Aorta (tissue), 5 donors: ENCODE results near the gene LCE1F. TPM values are rescaled to one million over a fixed set of nuclear protein-coding genes. Genes with fewer than 3 reads are reported as not detected.

Source experiments
- ATAC-seq: fragments of 200-7000 bp; cut with Tn5 transposase; one replicate; pipeline ENCODE4 v1.9.1; 2022; ENCODE audit warnings: moderate library complexity; ENCODE audit not compliant: low FRiP score
- DNase-seq, 2 donors: peaks; one replicate each; pipeline ENCODE4 v3.0.0-alpha.2; 2020
- H3K27ac ChIP-seq, 2 donors: one replicate each; pipeline ENCODE4 v1.5.1; 2013; ENCODE audit warnings: low read length in 2 of 2, mild to moderate bottlenecking in 2 of 2, moderate library complexity in 2 of 2, control low read depth in 1 of 2, inconsistent platforms in 1 of 2, low read depth in 1 of 2
- H3K27me3 ChIP-seq, 2 donors: one replicate each; pipeline ENCODE4 v1.6.1; 2013; ENCODE audit warnings: control low read depth in 1 of 2, low read length in 1 of 2, mild to moderate bottlenecking in 1 of 2, moderate library complexity in 1 of 2; ENCODE audit not compliant: insufficient read depth in 2 of 2, control insufficient read depth in 1 of 2
- H3K36me3 ChIP-seq, 2 donors: one replicate each; pipeline ENCODE4 v1.6.1; 2013; ENCODE audit warnings: control low read depth in 1 of 2, low read length in 1 of 2, mild to moderate bottlenecking in 1 of 2; ENCODE audit not compliant: insufficient read depth in 2 of 2, control insufficient read depth in 1 of 2
- H3K4me1 ChIP-seq, 2 donors: one replicate each; pipeline ENCODE4 v1.6.1; 2013; ENCODE audit warnings: low read length in 2 of 2, control low read depth in 1 of 2, mild to moderate bottlenecking in 1 of 2, moderate library complexity in 1 of 2; ENCODE audit not compliant: insufficient read depth in 2 of 2, control insufficient read depth in 1 of 2
- H3K4me3 ChIP-seq, 2 donors: one replicate each; pipeline ENCODE4 v1.5.1; 2013; ENCODE audit warnings: low read length in 2 of 2, control low read depth in 1 of 2, mild to moderate bottlenecking in 1 of 2
- H3K9me3 ChIP-seq: one replicate; pipeline ENCODE4 v1.6.1; 2013; ENCODE audit warnings: mild to moderate bottlenecking, low read length; ENCODE audit not compliant: control insufficient read depth
- WGBS, 2 donors: extraction: QIAGEN DNeasy Blood & Tissue Kit; methylation state at CpG; one replicate each; pipeline ENCODE4 v1.1.7; 2013; 5-methylcytosine and 5-hydroxymethylcytosine counted together
- intact Hi-C, 2 donors: fragments of 100-400 bp; cut with DNase I; formaldehyde crosslinking; loops; one replicate each; pipeline versions ENCODE4 v1.14.2 to v1.15.0; 2022
- long read RNA-seq, 2 donors: library from polyadenylated mRNA; unstranded; transcript quantifications; one replicate each; pipeline ENCODE4 v2.0.0, GENCODE V29; 2020 to 2021
- polyA plus RNA-seq, 2 donors: library from polyadenylated mRNA; stranded (reverse); fragments of 200-250 nt; gene quantifications; one replicate each; pipeline ENCODE4 v1.2.3, GENCODE V29; 2013
- total RNA-seq, 2 donors: library from RNA; stranded (reverse); fragmentation: NEBNext Ultra II Directional; extraction: Animal tissue kit (Norgen Biotek cat#: 25700); gene quantifications; one replicate each; pipeline ENCODE4 v1.2.1, GENCODE V29; 2021
- donor health status: healthy with polysubstance abuse.
- donor health status: Bipolar disorder and iron deficiency.
- donor health status: DM: no; HTN: no; CAD: no.
- donor health status: DM: no; HTN: no; CAD: no.
- donor health status: DM: yes; HTN: yes; CAD: no.

Gene LCE1F
- not detected for total RNA-seq
- polyA plus RNA-seq, result not detected
- long read RNA-seq, donor 1, result 0 reads
- long read RNA-seq, donor 2, result 0 reads

GRCh38 chr1:152774875-152775274, at the start of gene LCE1F:
Gene LCE1F, plus strand, starts transcription at chr1:152775140. Its CDS starts 1,232 bp downstream, at chr1:152776372.
- no peaks in the 10 kb centered on the region for H3K9me3 ChIP-seq
- intact Hi-C loops, result no loop called here
- H3K27ac ChIP-seq, result no peak within 1 kb of the TSS
- H3K4me3 ChIP-seq, result no peak within 1 kb of the TSS
- no peaks in the 10 kb centered on the region for H3K27me3 ChIP-seq
- H3K4me1 ChIP-seq, result no peaks in the 10 kb centered on the region
- H3K36me3 ChIP-seq, result no peaks in the 10 kb centered on the region
- 67% methylated on average over 6 of the region's 6 CpGs for WGBS, 2 donors
- ATAC-seq, result no peak
- DNase-seq, result no peak

DNA sequence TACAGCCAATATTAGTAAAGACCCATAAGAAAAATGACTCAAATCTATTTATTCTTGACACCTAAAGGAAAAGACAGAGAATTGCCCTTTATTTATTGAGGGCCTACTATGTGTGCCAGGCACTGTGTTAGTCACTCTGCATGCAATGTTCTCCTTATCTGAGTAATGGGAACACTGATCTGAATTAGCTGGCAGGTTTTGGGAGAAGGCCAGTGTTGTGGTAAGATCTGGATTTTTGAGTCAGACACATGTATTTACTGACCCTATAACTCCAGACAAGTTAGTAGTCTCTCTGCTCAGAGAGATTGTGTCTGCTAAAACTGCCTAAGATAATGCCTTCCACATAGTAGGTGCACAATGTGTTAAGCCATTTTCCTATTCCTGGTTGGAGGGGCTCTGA, 49.7 kb upstream of the LCE1F start:
- intact Hi-C loops, result no loop called here
- Histone ChIP-seq H3K9me3 (no peaks in the 10 kb centered on the region), H3K27ac (no peak overlapping the region), H3K4me1 (no peaks in the 10 kb centered on the region), H3K4me3 (no peak overlapping the region), H3K36me3 (no peaks in the 10 kb centered on the region), H3K27me3 (no peaks in the 10 kb centered on the region)
- ATAC-seq (no peak), DNase-seq (no peak)

GRCh38 chr1:152728986-152729385, 46.0 kb upstream of the LCE1F start:
- H3K4me3 ChIP-seq, result no peak overlapping the region
- H3K9me3 ChIP-seq, result peaks cover 1% of the 10 kb centered on the region
- no peaks in the 10 kb centered on the region for H3K36me3 ChIP-seq
- no peaks in the 10 kb centered on the region for H3K4me1 ChIP-seq
- DNase-seq, result no peak
- 77 to 82% methylated on average over 1 of the region's 1 CpG for WGBS, 2 donors
- no peak overlapping the region for H3K27ac ChIP-seq
- ATAC-seq, result no peak
- H3K27me3 ChIP-seq, result no peaks in the 10 kb centered on the region
- intact Hi-C loops, result no loop called here

GRCh38 chr1:152735648-152736047, 39.3 kb upstream of the LCE1F start:
- Histone ChIP-seq H3K27me3 (no peaks in the 10 kb centered on the region), H3K36me3 (no peaks in the 10 kb centered on the region), H3K4me1 (no peaks in the 10 kb centered on the region), H3K9me3 (peaks cover 1% of the 10 kb centered on the region), H3K27ac (no peak overlapping the region), H3K4me3 (no peak overlapping the region)
- ATAC-seq, result no peak
- WGBS, 2 donors, result 6 to 21% methylated on average over 1 of the region's 1 CpG
- intact Hi-C loops, result no loop called here
- no peak for DNase-seq

- Histone ChIP-seq H3K4me3 (no peak overlapping the region), H3K36me3 (no peaks in the 10 kb centered on the region), H3K4me1 (no peaks in the 10 kb centered on the region), H3K27me3 (no peaks in the 10 kb centered on the region), H3K9me3 (no peaks in the 10 kb centered on the region), H3K27ac (no peak overlapping the region)
- ATAC-seq (no peak), DNase-seq (no peak)
- intact Hi-C loops, result no loop called here
- WGBS, 2 donors, result 73 to 74% methylated on average over 5 of the region's 5 CpGs
Observed at GRCh38 chr1:152737997-152738396, 36.9 kb upstream of the LCE1F start.

DNA sequence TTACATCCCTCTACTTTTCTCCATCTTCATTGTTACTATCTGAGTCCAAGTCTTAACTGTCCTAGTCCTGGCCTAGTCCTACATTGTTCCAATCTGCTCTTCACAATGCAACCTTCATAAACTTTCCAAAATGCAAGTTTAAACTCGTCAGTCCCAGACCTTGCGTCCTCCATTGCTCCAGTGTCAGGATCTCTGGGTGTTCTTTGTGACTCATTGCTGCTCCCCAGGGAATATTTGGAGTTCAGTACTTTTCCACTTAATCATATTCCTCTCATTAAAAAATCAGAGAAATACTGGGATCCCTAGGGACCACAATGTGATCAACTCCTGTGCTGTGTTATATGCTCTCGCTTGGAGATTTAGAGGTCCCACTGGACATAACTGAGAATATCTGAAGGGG, 35.1 kb upstream of the LCE1F start:
- intact Hi-C loops, result no loop called here
- Histone ChIP-seq H3K27me3 (no peaks in the 10 kb centered on the region), H3K9me3 (no peaks in the 10 kb centered on the region), H3K27ac (no peak overlapping the region), H3K4me3 (no peak overlapping the region), H3K36me3 (no peaks in the 10 kb centered on the region), H3K4me1 (no peaks in the 10 kb centered on the region)
- 67 to 68% methylated on average over 3 of the region's 3 CpGs for WGBS, 2 donors
- DNase-seq (no peak), ATAC-seq (no peak)

GRCh38 chr1:152741656-152742055, 33.3 kb upstream of the LCE1F start:
- Histone ChIP-seq H3K4me3 (no peak overlapping the region), H3K9me3 (no peaks in the 10 kb centered on the region), H3K36me3 (no peaks in the 10 kb centered on the region), H3K27ac (no peak overlapping the region), H3K27me3 (no peaks in the 10 kb centered on the region), H3K4me1 (no peaks in the 10 kb centered on the region)
- ATAC-seq (no peak), DNase-seq (no peak)
- intact Hi-C loops, result no loop called here

DNA sequence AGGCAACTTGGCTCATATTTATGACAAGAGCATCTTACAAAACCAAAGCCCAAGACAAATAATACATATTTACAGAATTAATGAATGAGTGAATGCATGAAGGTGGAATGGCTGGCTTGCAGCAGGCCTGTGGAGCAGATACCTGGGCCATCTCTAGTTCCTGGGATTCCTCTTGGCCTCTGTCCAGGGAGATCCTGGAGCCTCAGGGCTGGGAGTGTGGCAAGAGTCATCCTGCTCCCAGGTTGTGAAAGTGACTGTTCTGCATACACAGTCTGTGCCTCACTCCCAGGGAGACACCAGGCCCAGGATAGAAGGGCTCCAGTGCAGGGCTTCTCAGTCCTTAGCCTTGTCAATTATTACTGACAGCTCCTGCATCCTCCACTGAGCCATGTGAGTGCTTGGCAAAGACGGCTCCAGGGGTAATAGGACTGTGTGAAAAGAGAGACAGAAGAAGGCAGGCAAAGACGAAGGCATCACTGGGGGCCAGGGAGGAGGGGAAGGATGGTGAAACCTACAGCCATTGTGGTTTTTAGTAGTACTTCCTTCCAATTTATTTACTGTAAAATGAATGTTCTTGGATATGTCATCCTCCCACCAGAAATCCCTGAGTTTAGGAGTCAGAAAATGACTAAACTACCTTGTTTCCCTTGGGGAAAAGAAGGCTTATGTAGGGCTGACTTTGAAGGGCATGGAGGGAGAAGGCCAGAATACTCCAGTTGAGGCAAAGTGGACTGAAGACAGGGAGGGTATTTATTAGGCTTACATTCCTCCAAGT, 31.4 kb upstream of the LCE1F start:
- ATAC-seq (no peak), DNase-seq (no peak)
- 43 to 71% methylated on average over 2 of the region's 2 CpGs for WGBS, 2 donors
- H3K4me1 ChIP-seq, result no peaks in the 10 kb centered on the region
- H3K36me3 ChIP-seq, result no peaks in the 10 kb centered on the region
- no peak overlapping the region for H3K4me3 ChIP-seq
- intact Hi-C loops, result no loop called here
- no peaks in the 10 kb centered on the region for H3K27me3 ChIP-seq
- H3K27ac ChIP-seq, result no peak overlapping the region
- H3K9me3 ChIP-seq, result no peaks in the 10 kb centered on the region

GRCh38 chr1:152745289-152745704, 29.6 kb upstream of the LCE1F start:
- Histone ChIP-seq H3K27ac (no peak overlapping the region), H3K4me3 (no peak overlapping the region), H3K4me1 (no peaks in the 10 kb centered on the region), H3K9me3 (no peaks in the 10 kb centered on the region), H3K27me3 (peaks cover 0 to 1% of the 10 kb centered on the region in 2 donors), H3K36me3 (no peaks in the 10 kb centered on the region)
- intact Hi-C loops, result no loop called here
- 70 to 76% methylated on average over 4 of the region's 4 CpGs for WGBS, 2 donors
- no peak for ATAC-seq
- DNase-seq, result no peak
